Breast epithelium (tissue), 3 donors: ENCODE data around the gene RNF166.

Experiments
- CTCF ChIP-seq, 3 donors: fragments of 450-650 bp; IDR thresholded peaks; one replicate each; pipeline ENCODE4 v1.5.1; 2016 to 2017; ENCODE audit warnings: antibody characterized with exemption in 3 of 3, mild to moderate bottlenecking in 3 of 3, moderate library complexity in 3 of 3
- POLR2AphosphoS5 ChIP-seq, 3 donors: sonication (generic); formaldehyde crosslinking; IDR thresholded peaks; one replicate each; pipeline ENCODE4 v1.6.1; 2017; ENCODE audit warnings: antibody characterized with exemption in 3 of 3

GRCh38 chr16:88701581-88702370, 4.4 kb downstream of the RNF166 start:
- TF ChIP-seq POLR2AphosphoS5 (IDR thresholded peaks at IDR 0.05) (no peak), CTCF (IDR thresholded peaks at IDR 0.05) (no peak)
